Measurements from ENCODE around the gene ZBTB7C. TPM values are rescaled to one million over a fixed set of nuclear protein-coding genes. Genes with fewer than 3 reads are reported as not detected.

ZBTB7C gene
- total RNA-seq, 1 donor from 2014 or later, result not detected

DNA sequence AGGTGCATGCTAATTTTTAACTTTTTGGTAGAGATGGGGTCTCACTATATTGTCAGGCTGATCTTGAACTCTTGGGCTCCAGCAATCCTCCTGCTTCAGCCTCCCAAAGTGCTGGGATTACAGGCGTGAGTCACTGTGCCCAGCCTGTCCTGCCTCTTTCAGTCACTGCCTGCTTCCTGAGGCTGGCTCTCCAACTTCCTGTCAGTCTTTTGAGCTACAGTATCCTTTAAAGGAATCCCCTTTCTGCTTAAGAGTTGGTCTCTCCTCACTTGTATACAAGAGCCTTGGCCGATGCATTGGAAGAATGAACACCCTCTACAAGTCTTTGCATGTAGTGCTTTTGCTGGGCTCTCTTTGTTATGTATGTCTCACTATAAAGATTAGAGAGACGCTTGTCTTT, 390.3 kb downstream of the ZBTB7C start:
- no peaks in the 10 kb centered on the region for H3K4me1 Mint-ChIP-seq
- H3K36me3 Mint-ChIP-seq (ENCODE audit: low read depth), result peaks cover 2% of the 10 kb centered on the region
- H3K9me3 Mint-ChIP-seq, result peaks cover 7% of the 10 kb centered on the region
- DNase-seq (no peak), ATAC-seq (ENCODE audit: low read depth) (no peak)
- no peak overlapping the region for H3K4me3 Mint-ChIP-seq
- ChIA-PET CTCF (no interaction called here), POLR2A (no interaction called here)
- intact Hi-C loops (cut with micrococcal nuclease), result no loop called here
- no peak for TF ChIP-seq CTCF (IDR thresholded peaks at IDR 0.05)
- H3K27me3 Mint-ChIP-seq, result peaks cover 16% of the 10 kb centered on the region
- no peak overlapping the region for H3K27ac Mint-ChIP-seq

- Mint-ChIP-seq H3K4me1 (no peaks in the 10 kb centered on the region), H3K9me3 (peaks cover 7% of the 10 kb centered on the region), H3K27me3 (peaks cover 17% of the 10 kb centered on the region), H3K36me3 (ENCODE audit: low read depth) (peaks cover 2% of the 10 kb centered on the region), H3K27ac (no peak overlapping the region), H3K4me3 (no peak overlapping the region)
- POLR2A ChIA-PET, result no interaction called here
- intact Hi-C loops (cut with micrococcal nuclease), result no loop called here
- DNase-seq, result no peak
- CTCF ChIA-PET, result no interaction called here
- ATAC-seq (ENCODE audit: low read depth), result no peak
- TF ChIP-seq CTCF (IDR thresholded peaks at IDR 0.05), result no peak
Measured at GRCh38 chr18:48017635-48018034, 391.5 kb downstream of the ZBTB7C start.

GRCh38 chr18:48013162-48013561, 396.0 kb downstream of the ZBTB7C start:
- peaks cover 2% of the 10 kb centered on the region for H3K36me3 Mint-ChIP-seq (ENCODE audit: low read depth)
- no peak overlapping the region for H3K27ac Mint-ChIP-seq
- DNase-seq (no peak), ATAC-seq (ENCODE audit: low read depth) (no peak)
- H3K4me1 Mint-ChIP-seq, result peaks cover 9% of the 10 kb centered on the region
- CTCF ChIA-PET, result interaction anchor here (1.2 kb wide), 1 partner anchor 240 kb away, joined by 3 read pairs; no protein-coding TSS in a partner anchor
- H3K27me3 Mint-ChIP-seq, result peaks cover 35% of the 10 kb centered on the region
- no peak overlapping the region for H3K4me3 Mint-ChIP-seq
- intact Hi-C loops (cut with micrococcal nuclease), result no loop called here
- H3K9me3 Mint-ChIP-seq, result peaks cover 7% of the 10 kb centered on the region
- POLR2A ChIA-PET, result no interaction called here
- no peak for TF ChIP-seq CTCF (IDR thresholded peaks at IDR 0.05)

- POLR2A ChIA-PET, result no interaction called here
- CTCF ChIA-PET, result interaction anchor here (1.2 kb wide), 1 partner anchor 239 kb away, joined by 3 read pairs; no protein-coding TSS in a partner anchor
- H3K27me3 Mint-ChIP-seq, result peaks cover 41% of the 10 kb centered on the region
- intact Hi-C loops (cut with micrococcal nuclease), result no loop called here
- ATAC-seq (ENCODE audit: low read depth) (no peak), DNase-seq (no peak)
- peaks cover 14% of the 10 kb centered on the region for H3K4me1 Mint-ChIP-seq
- no peak overlapping the region for H3K4me3 Mint-ChIP-seq
- H3K9me3 Mint-ChIP-seq, result peaks cover 7% of the 10 kb centered on the region
- peaks cover 2% of the 10 kb centered on the region for H3K36me3 Mint-ChIP-seq (ENCODE audit: low read depth)
- no peak overlapping the region for H3K27ac Mint-ChIP-seq
- no peak for TF ChIP-seq CTCF (IDR thresholded peaks at IDR 0.05)
Measured at GRCh38 chr18:48011926-48012465, 397.2 kb downstream of the ZBTB7C start.

GRCh38 chr18:48010264-48010663, 398.9 kb downstream of the ZBTB7C start:
- intact Hi-C loops (cut with micrococcal nuclease), result no loop called here
- Mint-ChIP-seq H3K36me3 (ENCODE audit: low read depth) (peaks cover 2% of the 10 kb centered on the region), H3K9me3 (peaks cover 7% of the 10 kb centered on the region), H3K27me3 (peaks cover 47% of the 10 kb centered on the region), H3K4me1 (peaks cover 14% of the 10 kb centered on the region), H3K4me3 (no peak overlapping the region), H3K27ac (no peak overlapping the region)
- POLR2A ChIA-PET, result no interaction called here
- DNase-seq, result no peak
- no peak for TF ChIP-seq CTCF (IDR thresholded peaks at IDR 0.05)
- CTCF ChIA-PET, result no interaction called here
- no peak for ATAC-seq (ENCODE audit: low read depth)

Data from activated B cell treated with CpG ODN at 0.5 μM for 24 hours (primary cell).